ENCODE measurements around the gene TOMM40L.
"Not testable (repeated sequence)": the region's sequence is repeated elsewhere in the genome, so short reads cannot be mapped to it uniquely, and the experiment has no call there.

TOMM40L gene

DNA sequence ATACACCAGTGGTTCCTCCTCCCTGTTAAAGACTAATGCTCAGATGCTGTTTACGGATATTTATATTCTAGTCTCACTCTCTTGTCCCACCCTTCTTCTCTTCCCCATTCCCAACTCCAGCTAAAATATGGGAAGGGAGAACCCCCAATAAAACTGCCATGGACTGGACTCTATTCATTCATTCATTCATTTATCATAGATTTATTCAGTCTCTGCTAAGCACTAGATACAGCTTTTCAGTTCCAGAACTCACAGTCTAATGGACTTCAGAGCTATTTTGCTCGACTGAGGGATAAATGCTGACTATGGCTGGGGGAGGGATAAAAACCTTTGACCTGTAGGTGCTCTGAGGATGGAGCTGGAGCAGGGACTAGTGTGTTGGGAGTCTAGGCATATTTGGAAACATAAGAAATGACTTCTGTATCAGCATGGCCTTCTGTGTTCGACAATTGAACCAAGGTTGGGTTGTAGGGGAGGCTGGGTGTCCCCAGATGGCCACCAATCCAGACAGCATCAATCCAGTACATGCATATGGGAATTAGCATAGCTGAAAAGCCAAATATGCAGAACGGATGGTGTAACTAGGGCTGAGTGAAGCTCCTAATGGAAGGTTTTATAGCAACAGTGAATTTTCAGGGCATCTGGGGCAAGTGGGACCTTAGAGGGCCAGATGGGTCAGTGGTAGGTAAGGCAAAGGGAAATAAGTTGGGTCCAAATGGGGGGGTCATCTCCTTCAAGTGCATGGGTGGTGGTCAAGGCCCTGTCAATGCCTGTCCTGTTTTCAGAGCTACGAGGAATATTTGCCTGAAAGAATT is 6.6 kb upstream of the TOMM40L start:
- no peak for DNase-seq (ENCODE audit: low read depth in 4 of 4, low spot score in 1 of 4)

DNA sequence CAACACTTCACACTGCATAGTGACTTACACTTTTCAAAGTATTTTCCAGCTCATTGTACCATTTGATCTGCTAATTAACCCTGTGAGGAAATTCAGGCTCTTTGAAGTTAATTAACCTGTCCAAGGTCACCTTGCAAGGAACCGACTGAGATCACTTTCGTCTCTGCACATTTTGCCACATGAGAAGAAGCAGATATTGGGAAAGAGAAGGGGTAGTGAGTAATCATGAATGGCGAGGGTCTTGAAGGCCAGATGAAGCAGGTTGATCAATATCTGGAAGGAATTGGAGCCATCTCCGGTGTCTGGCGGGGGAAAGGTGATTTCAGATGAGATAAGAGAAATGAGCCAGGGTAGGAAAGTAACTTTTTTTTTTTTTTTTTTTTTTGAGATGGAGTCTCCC is 5.9 kb upstream of the TOMM40L start:
- no peak for DNase-seq (ENCODE audit: low read depth in 4 of 4, low spot score in 1 of 4)

DNA sequence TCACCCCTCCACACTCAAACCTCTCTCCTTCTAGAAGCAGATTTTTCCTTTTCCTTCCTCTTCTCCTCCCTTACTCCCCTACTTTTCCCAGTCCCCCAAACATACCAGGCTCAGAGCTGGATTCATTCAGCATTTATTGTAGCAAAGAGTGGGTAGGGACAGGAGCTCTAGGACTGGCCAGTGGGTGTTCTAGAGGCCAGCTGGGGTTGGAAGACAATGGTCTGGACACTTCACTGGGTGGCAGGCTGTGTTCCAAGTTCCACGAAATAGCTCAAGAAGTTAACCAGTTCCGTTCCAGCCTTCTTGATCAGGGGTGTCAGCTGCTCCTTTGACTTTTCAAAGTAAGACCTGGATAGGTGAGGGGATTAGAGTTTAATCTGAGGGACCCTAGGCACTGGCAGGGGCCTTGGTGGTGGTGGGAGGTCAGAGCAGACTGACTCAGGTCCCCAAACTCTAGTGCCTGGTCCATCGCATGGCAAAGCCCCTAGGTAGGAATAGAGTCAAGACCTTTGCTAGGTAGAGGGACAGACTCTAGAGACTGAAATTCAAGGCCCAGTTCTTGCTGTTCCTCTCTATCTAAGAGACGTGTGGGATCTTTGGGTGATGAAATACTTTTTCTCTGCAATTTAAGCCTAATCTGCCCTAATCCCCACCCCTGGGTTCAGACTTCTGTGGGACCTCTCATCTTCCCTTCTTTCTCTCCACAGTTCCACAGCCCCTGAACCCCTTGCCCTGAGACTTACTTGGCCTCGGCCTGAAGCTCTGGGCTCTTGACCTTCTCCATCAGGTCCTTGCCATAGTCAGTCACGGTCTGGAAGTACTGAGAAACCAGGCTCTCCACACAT is 3.5 kb upstream of the TOMM40L start:
- no peak for DNase-seq (ENCODE audit: low read depth in 4 of 4, low spot score in 1 of 4)

- DNase-seq (ENCODE audit: low read depth in 4 of 4, low spot score in 1 of 4), result no peak
These were observed 1.8 kb upstream of the TOMM40L start for GRCh38 chr1:161223805-161224694.

DNA sequence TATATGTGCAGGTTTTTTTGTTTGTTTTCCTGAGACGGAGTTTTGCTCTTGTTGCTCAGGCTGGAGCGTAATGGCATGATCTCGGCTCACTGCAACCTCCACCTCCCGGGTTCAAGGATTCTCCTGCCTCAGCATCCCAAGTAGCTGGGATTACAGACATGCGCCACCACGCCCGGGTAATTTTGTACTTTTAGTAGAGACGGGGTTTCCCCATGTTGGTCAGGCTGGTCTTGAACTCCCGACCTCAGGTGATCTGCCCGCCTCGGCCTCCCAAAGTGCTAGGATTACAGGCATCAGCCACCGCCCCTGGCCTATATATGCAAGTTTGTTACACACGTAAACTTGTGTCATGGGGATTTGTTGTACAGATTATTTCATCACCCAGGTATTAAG is 1.2 kb upstream of the TOMM40L start:
- not testable (repeated sequence) for DNase-seq (ENCODE audit: low read depth in 4 of 4, low spot score in 1 of 4)

GRCh38 chr1:161225178-161225533 is 704 bp upstream of the TOMM40L start:
- DNase-seq (ENCODE audit: low read depth in 4 of 4, low spot score in 1 of 4), result no peak

DNA sequence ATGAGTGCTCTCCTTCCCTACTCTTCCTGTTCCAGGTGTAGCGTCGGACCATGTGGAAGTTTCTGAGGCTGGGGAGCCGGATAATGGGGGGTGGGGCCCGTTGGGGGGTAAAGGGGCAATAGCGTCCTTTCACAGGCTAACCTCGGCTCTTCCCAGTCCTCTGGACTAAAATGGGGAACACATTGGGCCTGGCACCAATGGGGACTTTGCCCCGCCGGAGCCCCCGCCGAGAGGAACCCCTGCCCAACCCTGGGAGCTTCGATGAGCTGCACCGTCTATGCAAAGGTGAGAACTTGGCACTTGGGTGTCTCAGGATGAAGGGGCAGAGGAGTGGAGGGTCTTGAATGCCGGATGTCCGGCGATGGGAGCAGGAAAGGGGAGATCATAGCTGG is 456 bp downstream of the TOMM40L start:
- no peak for DNase-seq (ENCODE audit: low read depth in 4 of 4, low spot score in 1 of 4)

DNA sequence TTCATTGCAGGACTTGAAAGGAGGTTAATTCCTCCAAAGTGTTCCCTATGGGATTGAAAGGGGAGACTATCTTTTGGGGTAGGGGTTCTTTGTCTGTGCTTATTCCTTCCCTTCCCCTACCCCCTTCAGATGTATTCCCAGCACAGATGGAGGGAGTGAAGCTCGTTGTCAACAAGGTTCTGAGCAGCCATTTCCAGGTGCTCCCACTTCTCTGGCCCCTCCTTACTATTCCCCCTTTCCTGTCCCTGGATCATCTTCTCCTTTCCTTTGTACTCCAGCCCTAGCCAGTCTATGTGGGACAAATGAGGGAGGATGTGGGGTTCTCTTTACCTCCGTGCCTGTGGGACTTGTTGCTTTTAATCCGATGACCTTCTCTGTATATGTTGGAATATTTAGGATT is 899 bp downstream of the TOMM40L start:
- no peak for DNase-seq (ENCODE audit: low read depth in 4 of 4, low spot score in 1 of 4)

DNA sequence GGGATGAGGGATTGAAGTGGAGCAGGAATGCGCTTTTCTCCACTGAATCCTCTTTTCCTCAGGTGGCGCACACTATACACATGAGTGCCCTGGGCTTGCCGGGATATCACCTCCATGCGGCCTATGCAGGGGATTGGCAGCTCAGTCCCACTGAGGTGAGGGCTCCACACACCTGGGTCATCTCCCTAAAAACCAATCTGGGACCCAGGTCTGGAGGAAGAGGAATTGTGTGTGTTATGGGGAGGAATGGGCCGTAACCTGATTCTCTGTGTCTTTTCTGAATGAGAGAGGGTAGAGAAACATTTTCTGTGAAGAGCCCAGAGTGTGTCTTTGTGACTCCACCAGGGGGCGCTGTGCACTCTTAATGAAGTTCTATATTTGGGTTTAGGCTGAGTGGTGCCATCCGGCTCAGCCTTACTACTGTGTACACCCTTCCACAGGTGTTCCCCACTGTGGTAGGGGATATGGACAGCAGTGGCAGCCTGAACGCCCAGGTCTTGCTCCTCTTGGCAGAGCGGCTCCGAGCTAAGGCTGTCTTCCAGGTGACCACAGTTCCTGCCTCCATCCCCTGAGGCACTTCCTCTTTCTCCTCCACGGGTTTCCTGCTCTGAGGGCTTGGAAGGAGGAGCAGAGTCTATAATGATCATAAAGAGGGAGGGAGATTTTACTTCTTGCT is 1.5 kb downstream of the TOMM40L start:
- peak; percentile 83 to 94 (median 88) for DNase-seq (ENCODE audit: low read depth in 4 of 4, low spot score in 1 of 4)

DNA sequence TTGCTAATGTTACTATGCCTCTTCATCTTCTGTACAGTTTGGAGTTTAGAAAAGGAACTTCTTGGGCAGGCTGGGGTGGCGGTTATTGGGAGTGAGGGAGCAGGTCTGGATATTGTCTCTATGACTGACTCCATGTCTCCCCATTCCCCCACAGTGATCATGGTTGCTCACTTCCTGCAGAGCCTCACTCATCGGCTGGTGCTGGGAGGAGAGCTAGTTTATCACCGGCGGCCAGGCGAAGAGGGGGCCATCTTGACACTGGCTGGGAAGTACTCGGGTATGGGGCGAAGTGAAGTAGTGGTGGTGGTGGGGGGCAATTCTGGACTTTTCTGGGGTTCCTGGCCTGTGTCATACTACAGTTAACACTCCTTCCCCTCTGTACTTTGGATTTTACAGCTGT is 2.2 kb downstream of the TOMM40L start:
- no peak for DNase-seq (ENCODE audit: low read depth in 4 of 4, low spot score in 1 of 4)

DNA sequence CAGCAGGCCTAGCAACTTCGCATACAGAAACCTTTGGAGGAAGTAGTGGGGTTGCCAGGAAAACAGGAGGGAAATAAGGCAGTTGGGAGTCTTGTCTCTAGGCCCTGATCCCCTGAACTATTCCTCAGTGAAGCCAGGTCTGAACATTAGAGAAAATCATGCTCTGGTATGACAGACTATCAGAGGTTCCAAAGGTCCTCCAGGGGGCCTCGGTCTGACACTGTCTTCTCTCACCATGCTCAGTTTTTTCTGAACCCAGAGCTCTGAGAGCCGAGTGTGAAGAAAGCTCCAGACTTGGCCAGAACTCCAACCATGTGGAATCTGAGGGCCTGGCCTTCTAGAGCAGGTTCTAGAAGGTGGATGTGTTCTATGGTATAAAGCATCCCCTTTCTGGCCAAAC is 4.0 kb downstream of the TOMM40L start:
- DNase-seq (ENCODE audit: low read depth in 4 of 4, low spot score in 1 of 4), result no peak

- DNase-seq (ENCODE audit: low read depth in 4 of 4, low spot score in 1 of 4), result no peak
These were observed 4.9 kb downstream of the TOMM40L start for GRCh38 chr1:161230762-161231161.

GRCh38 chr1:161233102-161233501 is 7.2 kb downstream of the TOMM40L start:
- no peak for DNase-seq (ENCODE audit: low read depth in 4 of 4, low spot score in 1 of 4)

GRCh38 chr1:161235957-161236775 is 10.3 kb downstream of the TOMM40L start:
- DNase-seq (ENCODE audit: low read depth in 4 of 4, low spot score in 1 of 4), result no peak

DNA sequence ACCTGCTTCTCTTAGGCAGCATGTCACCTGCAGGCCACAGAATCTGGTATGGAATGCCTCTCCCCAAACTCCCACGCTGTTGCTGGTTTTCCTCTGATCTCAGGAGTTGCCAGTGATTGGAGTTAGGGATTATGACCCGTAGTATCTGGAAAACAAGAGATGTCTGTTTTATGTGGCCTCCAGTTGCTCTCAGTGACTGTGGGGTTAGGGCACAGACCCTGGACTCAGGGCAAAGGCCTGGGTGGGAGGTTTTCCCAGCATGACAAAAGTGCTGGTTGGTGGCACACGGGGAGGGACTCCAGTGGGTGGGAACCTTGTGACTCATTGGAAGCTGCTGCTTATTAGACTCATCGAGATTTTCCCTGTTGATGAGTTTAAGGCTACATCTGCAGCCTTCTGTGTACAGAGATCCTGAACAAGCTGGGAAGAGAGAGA is 12.2 kb downstream of the TOMM40L start, which contains the start of gene NR1I3:
Gene NR1I3, minus strand, starts transcription at position 165 of the 435 bp plus-strand sequence. CDS start 1,638 bp downstream, outside the sequence.
- DNase-seq (ENCODE audit: low read depth in 4 of 4, low spot score in 1 of 4), result no peak

- no peak for DNase-seq (ENCODE audit: low read depth in 4 of 4, low spot score in 1 of 4)
These were observed 15.8 kb downstream of the TOMM40L start for GRCh38 chr1:161241682-161242081.

DNA sequence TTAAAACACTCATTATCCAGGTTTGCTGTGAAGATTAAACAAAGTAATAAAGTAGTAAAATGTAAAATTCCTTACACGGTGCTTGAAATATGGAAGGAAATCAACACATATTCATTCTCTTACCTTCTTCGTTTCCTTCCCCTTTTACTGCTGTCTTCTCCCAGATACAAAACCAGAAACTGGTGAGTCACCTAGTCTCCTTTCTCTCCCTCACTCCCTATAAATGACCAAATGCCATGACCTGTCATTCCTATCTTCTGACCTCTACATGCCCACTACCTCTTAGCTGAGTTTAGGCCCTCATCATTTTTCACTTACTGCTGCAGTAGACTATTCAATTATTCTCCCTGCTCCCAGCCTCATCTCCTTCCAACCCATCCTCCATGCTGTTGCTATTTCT is 16.5 kb downstream of the TOMM40L start:
- no peak for DNase-seq (ENCODE audit: low read depth in 4 of 4, low spot score in 1 of 4)

DNA sequence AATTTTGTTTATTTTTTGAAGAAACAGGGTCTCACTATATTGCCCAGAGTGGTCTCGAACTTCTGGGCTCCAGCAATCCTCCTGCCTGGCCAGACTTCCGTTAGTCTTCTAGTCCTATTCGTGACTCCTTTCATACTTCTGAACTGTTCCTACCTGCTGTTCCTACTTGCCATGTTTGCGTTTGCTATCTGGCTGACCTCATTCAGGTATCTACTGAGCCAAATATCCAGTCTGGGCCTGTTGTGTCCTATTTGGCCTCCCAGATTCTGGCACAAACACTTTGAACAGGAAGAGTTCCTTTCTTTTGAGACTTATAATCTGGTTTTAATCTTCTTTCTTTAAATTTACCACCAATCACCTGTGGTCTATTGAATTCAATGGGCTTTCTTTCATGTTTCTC is 19.0 kb downstream of the TOMM40L start:
- no peak for DNase-seq (ENCODE audit: low read depth in 4 of 4, low spot score in 1 of 4)

- not testable (repeated sequence) for DNase-seq (ENCODE audit: low read depth in 4 of 4, low spot score in 1 of 4)
These were observed 24.2 kb downstream of the TOMM40L start for GRCh38 chr1:161250100-161250499.

GRCh38 chr1:161250829-161251228 is 25.0 kb downstream of the TOMM40L start:
- DNase-seq (ENCODE audit: low read depth in 4 of 4, low spot score in 1 of 4), result no peak

Measured in stimulated activated CD4-positive, alpha-beta T cell treated with anti-CD3 and anti-CD28 coated beads, Interleukin-1b, Interleukin-23, amount 100 ng/mL, for 24 hours (primary cell).